Right lobe of liver (tissue), 6 donors: ENCODE data around the gene FBXO8. TPM values are rescaled to one million over a fixed set of nuclear protein-coding genes. Genes with fewer than 3 reads are reported as not detected.

Experiments used
- ATAC-seq, 4 donors: fragments of 200-7000 bp; cut with Tn5 transposase; one replicate each; pipeline ENCODE4 v1.9.1; 2020; ENCODE audit warnings: mild to moderate bottlenecking in 4 of 4, moderate library complexity in 4 of 4
- DNase-seq, 3 donors: peaks; one replicate each; pipeline ENCODE4 v3.0.0-alpha.2; 2020
- H3K27ac ChIP-seq, 3 donors: fragments of 200-600 bp; one replicate each; pipeline ENCODE4 v1.8.0; 2022
- H3K27me3 ChIP-seq, 2 donors: fragments of 200-600 bp; one replicate each; pipeline ENCODE4 v1.8.0; 2022
- H3K36me3 ChIP-seq, 4 donors: fragments of 200-600 bp; sonication (generic) in 1 of 4; one replicate each; pipeline versions ENCODE4 v1.5.1 to v1.8.0; 2017 to 2022; ENCODE audit warnings: control low read depth in 1 of 4
- H3K4me1 ChIP-seq, 4 donors: fragments of 200-600 bp; sonication (generic) in 1 of 4; one replicate each; pipeline versions ENCODE4 v1.5.1 to v1.8.0; 2017 to 2022; ENCODE audit warnings: control low read depth in 1 of 4
- H3K4me3 ChIP-seq, 3 donors: fragments of 200-600 bp; one replicate each; pipeline ENCODE4 v1.8.0; 2022
- H3K9me3 ChIP-seq, 4 donors: fragments of 200-600 bp; sonication (generic) in 1 of 4; one replicate each; pipeline versions ENCODE4 v1.5.1 to v1.8.0; 2017 to 2022; ENCODE audit warnings: control low read depth in 1 of 4
- POLR2A ChIP-seq: fragments of 450-650 bp; IDR thresholded peaks from one replicate; pipeline ENCODE4 v1.6.1; 2017; ENCODE audit warnings: antibody characterized with exemption, mild to moderate bottlenecking
- WGBS: methylation state at CpG from one replicate; pipeline ENCODE4 v1.1.6; 2018; ENCODE audit warnings: low coverage, low lambda C conversion rate; ENCODE audit not compliant: insufficient coverage; ENCODE audit errors: missing lambda C conversion rate; 5-methylcytosine and 5-hydroxymethylcytosine counted together
- intact Hi-C, 2 donors: fragments of 100-400 bp; cut with DNase I; formaldehyde crosslinking; loops; one replicate each; pipeline versions ENCODE4 v1.11.2 to v1.14.1; 2022
- total RNA-seq, 6 experiments: library from RNA; depleted of rRNA in 2 of 6; stranded (reverse); fragments of >200 nt in 2 of 6; fragmentation: NEBNext Ultra II Directional in 3 of 6; extraction: Animal tissue kit (Norgen Biotek cat#: 25700) in 3 of 6; gene quantifications; one replicate each; pipeline versions ENCODE4 v1.1.0 to v1.2.4, GENCODE V29; 2016 to 2023
- TF ChIP-seq, protein P1 (sequence below), 4 donors: fragments of 200-600 bp in 3 of 4; fragments of 450-650 bp in 1 of 4; IDR thresholded peaks; one replicate each; pipeline versions ENCODE4 v1.5.1 to v1.8.0; 2016 to 2022; ENCODE audit warnings: antibody characterized with exemption in 4 of 4, mild to moderate bottlenecking in 2 of 4
- donor health status: DM: no; HTN: yes; CAD: no.
- donor health status: DM: no; HTN: no; CAD: no.
- donor health status: DM: no; HTN: no; CAD: no.
- donor health status: DM: no; HTN: yes; CAD: no.
- donor health status: DM: no; HTN: yes; CAD: no.

The FBXO8 gene
- total RNA-seq, 6 experiments from 2014 or later: 22.9 to 73.3 (median 29.3) TPM

DNA sequence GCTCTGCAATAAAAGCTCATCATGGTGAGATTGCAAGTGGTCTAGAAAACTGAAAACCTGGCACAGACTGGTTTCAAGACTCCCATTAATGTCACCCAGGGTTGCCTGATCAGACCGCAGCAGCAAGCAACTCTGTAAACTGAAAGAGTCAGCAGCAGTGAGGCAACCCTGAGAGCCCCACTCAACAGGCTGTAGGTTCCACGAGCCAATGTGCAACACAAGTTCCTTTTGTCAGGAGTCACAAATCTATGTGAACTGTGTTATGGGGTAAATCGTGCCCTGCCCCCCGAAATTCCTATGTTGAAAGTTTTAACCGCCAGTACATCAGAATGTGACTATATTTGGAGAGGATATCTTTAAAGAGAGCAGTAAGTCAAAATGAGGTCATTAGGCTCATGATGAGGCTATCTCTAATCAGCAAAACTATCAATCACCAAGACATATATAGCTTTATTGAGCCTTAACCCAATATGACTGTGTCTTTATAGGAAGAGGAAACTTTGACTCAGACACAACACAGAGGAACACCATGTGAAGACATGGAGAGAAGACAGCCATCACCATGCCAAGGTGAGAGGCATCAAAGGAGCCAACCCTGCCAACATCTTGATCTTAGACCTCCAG is 94.0 kb downstream of the FBXO8 start:
- no peak for ATAC-seq
- no peak overlapping the region for H3K27ac ChIP-seq
- WGBS: 58% methylated on average over 5 of the region's 5 CpGs
- no peak for DNase-seq
- H3K4me1 ChIP-seq: no peaks in the 10 kb centered on the region
- no peaks in the 10 kb centered on the region for H3K9me3 ChIP-seq
- H3K4me3 ChIP-seq: no peak overlapping the region
- H3K36me3 ChIP-seq: no peaks in the 10 kb centered on the region
- H3K27me3 ChIP-seq: no peaks in the 10 kb centered on the region
- intact Hi-C loops: no loop called here
- no peak for TF ChIP-seq POLR2A
- TF ChIP-seq, protein P1, sequence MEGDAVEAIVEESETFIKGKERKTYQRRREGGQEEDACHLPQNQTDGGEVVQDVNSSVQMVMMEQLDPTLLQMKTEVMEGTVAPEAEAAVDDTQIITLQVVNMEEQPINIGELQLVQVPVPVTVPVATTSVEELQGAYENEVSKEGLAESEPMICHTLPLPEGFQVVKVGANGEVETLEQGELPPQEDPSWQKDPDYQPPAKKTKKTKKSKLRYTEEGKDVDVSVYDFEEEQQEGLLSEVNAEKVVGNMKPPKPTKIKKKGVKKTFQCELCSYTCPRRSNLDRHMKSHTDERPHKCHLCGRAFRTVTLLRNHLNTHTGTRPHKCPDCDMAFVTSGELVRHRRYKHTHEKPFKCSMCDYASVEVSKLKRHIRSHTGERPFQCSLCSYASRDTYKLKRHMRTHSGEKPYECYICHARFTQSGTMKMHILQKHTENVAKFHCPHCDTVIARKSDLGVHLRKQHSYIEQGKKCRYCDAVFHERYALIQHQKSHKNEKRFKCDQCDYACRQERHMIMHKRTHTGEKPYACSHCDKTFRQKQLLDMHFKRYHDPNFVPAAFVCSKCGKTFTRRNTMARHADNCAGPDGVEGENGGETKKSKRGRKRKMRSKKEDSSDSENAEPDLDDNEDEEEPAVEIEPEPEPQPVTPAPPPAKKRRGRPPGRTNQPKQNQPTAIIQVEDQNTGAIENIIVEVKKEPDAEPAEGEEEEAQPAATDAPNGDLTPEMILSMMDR (IDR thresholded peaks at IDR 0.05): no peak

Other genes with a start within 250 kb of the FBXO8 start
- 1 to 10 TPM; 3.8 to 9.9 (median 7.2) TPM for gene CEP44, start 244 bp upstream of the FBXO8 start, total RNA-seq
- 100 to 1,000 TPM in 1 of 6 experiments, 10 to 100 TPM in 5; 71.7 to 124 (median 91.0) TPM for gene HPGD, start 238.8 kb upstream of the FBXO8 start, total RNA-seq